Subcutaneous adipose tissue (tissue), 4 donors: Measurements from ENCODE around the gene DAZAP1. TPM values are rescaled to one million over a fixed set of nuclear protein-coding genes. Genes with fewer than 3 reads are reported as not detected.

Experiments
- total RNA-seq, 4 donors: library from RNA; depleted of rRNA; stranded (reverse); fragments of >200 nt; gene quantifications; one replicate each; pipeline ENCODE4 v1.1.0, GENCODE V29; 2016
- TF ChIP-seq, protein P1 (sequence below): fragments of 450-650 bp; IDR thresholded peaks from one replicate; pipeline ENCODE4 v1.5.1; 2016; ENCODE audit warnings: low read depth, mild to moderate bottlenecking, control low read depth, antibody characterized with exemption, moderate library complexity

DAZAP1 gene
- total RNA-seq, 4 donors from 2014 or later, result 25.8 to 46.7 (median 33.6) TPM

DNA sequence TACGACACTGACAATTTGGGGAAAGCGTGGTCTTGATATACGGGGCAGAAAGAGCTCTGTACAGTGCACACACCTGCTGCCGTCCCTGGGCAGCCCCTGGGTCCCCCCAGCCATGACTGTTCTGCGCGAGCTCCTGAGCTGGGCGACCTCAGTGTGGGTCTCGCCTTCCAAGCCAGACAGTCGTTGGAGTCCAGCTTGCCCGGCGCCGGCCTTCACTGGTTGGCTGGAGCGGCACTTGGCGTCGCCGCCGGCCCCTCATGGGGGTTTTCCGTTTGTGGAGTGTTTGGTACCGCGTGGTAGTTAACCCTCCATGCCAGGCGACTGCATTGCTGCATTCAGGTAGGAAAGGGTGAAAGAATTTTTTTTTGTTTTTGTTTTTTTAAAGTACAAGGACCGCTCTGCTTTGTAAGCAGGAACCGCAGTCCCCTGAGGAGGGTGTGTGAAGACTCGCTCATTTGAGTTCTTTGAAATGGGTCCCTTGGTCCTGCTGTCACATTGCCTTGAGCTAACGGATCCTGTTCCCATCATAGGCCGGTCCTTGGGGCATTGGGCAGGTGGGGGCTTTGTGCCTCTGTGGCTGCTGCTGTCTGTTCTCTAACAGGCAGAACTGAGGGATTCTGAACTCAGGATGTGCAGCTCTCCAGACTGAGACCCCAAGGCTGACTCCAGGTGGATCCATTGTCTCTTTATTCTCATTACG lies 20.0 kb downstream of the DAZAP1 start:
- TF ChIP-seq, protein P1, sequence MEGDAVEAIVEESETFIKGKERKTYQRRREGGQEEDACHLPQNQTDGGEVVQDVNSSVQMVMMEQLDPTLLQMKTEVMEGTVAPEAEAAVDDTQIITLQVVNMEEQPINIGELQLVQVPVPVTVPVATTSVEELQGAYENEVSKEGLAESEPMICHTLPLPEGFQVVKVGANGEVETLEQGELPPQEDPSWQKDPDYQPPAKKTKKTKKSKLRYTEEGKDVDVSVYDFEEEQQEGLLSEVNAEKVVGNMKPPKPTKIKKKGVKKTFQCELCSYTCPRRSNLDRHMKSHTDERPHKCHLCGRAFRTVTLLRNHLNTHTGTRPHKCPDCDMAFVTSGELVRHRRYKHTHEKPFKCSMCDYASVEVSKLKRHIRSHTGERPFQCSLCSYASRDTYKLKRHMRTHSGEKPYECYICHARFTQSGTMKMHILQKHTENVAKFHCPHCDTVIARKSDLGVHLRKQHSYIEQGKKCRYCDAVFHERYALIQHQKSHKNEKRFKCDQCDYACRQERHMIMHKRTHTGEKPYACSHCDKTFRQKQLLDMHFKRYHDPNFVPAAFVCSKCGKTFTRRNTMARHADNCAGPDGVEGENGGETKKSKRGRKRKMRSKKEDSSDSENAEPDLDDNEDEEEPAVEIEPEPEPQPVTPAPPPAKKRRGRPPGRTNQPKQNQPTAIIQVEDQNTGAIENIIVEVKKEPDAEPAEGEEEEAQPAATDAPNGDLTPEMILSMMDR, result no peak

GRCh38 chr19:1428738-1429391 lies 21.5 kb downstream of the DAZAP1 start:
- TF ChIP-seq, protein P1, result no peak

- TF ChIP-seq, protein P1, result no peak
These were observed 22.4 kb downstream of the DAZAP1 start for GRCh38 chr19:1429750-1430149.

- TF ChIP-seq, protein P1, result no peak
These were observed 22.9 kb downstream of the DAZAP1 start for GRCh38 chr19:1430246-1430645.

- TF ChIP-seq, protein P1, result no peak
These were observed 24.5 kb downstream of the DAZAP1 start for GRCh38 chr19:1431759-1432506.

GRCh38 chr19:1432507-1432887 lies 25.1 kb downstream of the DAZAP1 start:
- TF ChIP-seq, protein P1, result no peak
